SU-DHL-6 (cell line): ENCODE data around the gene CLEC17A.

Source experiments
- H2AFZ ChIP-seq: fragments of 200-600 bp; sonication (generic); 2 replicates; pipeline ENCODE4 v1.6.1; 2014; ENCODE audit warnings: low read depth, mild to moderate bottlenecking, moderate library complexity, mixed read lengths, antibody characterized with exemption, low read length; ENCODE audit not compliant: severe bottlenecking
- H3F3A ChIP-seq: fragments of 200-600 bp; shearing (Covaris generic); 2 replicates; pipeline ENCODE4 v1.6.0; 2016; ENCODE audit warnings: antibody characterized with exemption, mild to moderate bottlenecking; ENCODE audit not compliant: insufficient read depth
- H3K27ac ChIP-seq: fragments of 200-600 bp; sonication (generic); 2 replicates; pipeline ENCODE4 v1.5.1; 2016; ENCODE audit warnings: low read depth, mild to moderate bottlenecking, low read length, moderate library complexity, mixed read lengths
- H3K27me3 ChIP-seq: fragments of 200-600 bp; sonication (generic), shearing (Covaris generic); 2 replicates; pipeline ENCODE4 v1.6.0; 2014; ENCODE audit warnings: mild to moderate bottlenecking, low read length
- H3K36me3 ChIP-seq: fragments of 200-600 bp; sonication (generic); 2 replicates; pipeline ENCODE4 v1.6.1; 2014; ENCODE audit warnings: mild to moderate bottlenecking, low read length, mixed read lengths
- H3K4me2 ChIP-seq: fragments of 300-600, 200-600 bp; shearing (Covaris generic), sonication (generic); 2 replicates; pipeline ENCODE4 v1.6.0; 2014; ENCODE audit warnings: low read length, low read depth, mild to moderate bottlenecking; ENCODE audit not compliant: poor library complexity, severe bottlenecking
- H3K4me3 ChIP-seq: fragments of 200-600 bp; sonication (generic); 2 replicates; pipeline ENCODE4 v1.5.1; 2014; ENCODE audit warnings: antibody characterized with exemption, low read length, mild to moderate bottlenecking, mixed read lengths; ENCODE audit not compliant: insufficient read depth, poor library complexity, severe bottlenecking
- H3K79me2 ChIP-seq: fragments of 200-600 bp; sonication (generic); 2 replicates; pipeline ENCODE4 v1.6.1; 2014; ENCODE audit warnings: mild to moderate bottlenecking, low read length, moderate library complexity; ENCODE audit not compliant: insufficient read depth
- H3K9ac ChIP-seq: fragments of 200-600 bp; sonication (generic); 2 replicates; pipeline ENCODE4 v1.7.0; 2014; ENCODE audit warnings: mild to moderate bottlenecking, low read length
- H3K9me2 ChIP-seq: fragments of 200-600 bp; sonication (generic); replicated peaks from 2 replicates; pipeline ENCODE4 v1.6.1; 2014; ENCODE audit warnings: low read length; ENCODE audit not compliant: insufficient read depth
- H3K9me3 ChIP-seq: fragments of 200-600 bp; sonication (generic); 2 replicates; pipeline ENCODE4 v1.6.1; 2014; ENCODE audit warnings: low read length, mixed read lengths; ENCODE audit not compliant: insufficient read depth
- H4K20me1 ChIP-seq: fragments of 200-600 bp; sonication (generic); 2 replicates; pipeline ENCODE4 v1.6.1; 2014; ENCODE audit warnings: low read depth, mild to moderate bottlenecking, antibody characterized with exemption, low read length, moderate library complexity, mixed read lengths
- EZH2phosphoT487 ChIP-seq: fragments of 200-600 bp; sonication (generic), shearing (Covaris generic); conservative IDR thresholded peaks from 2 replicates; pipeline ENCODE4 v1.6.1; 2018; ENCODE audit warnings: mild to moderate bottlenecking, antibody characterized with exemption, low read length, moderate library complexity, mixed read lengths
- TF ChIP-seq, protein P1 (sequence below): fragments of 200-600 bp; sonication (generic); IDR thresholded peaks from one replicate; pipeline ENCODE4 v1.5.1; 2017; ENCODE audit warnings: antibody characterized with exemption, mild to moderate bottlenecking, low read length, moderate library complexity; ENCODE audit not compliant: insufficient read depth, poor library complexity, severe bottlenecking

CLEC17A gene

GRCh38 chr19:14561249-14561648, 21.6 kb upstream of the CLEC17A start:
- Histone ChIP-seq H3K79me2 (peaks cover 39% of the 10 kb centered on the region), H3K4me2 (no peak overlapping the region), H3F3A (no peaks in the 10 kb centered on the region), H4K20me1 (no peaks in the 10 kb centered on the region), H3K9me2 (no peaks in the 10 kb centered on the region), H3K9ac (no peak overlapping the region), H3K9me3 (no peaks in the 10 kb centered on the region), H2AFZ (no peak overlapping the region), H3K4me3 (no peak overlapping the region), H3K27ac (no peak overlapping the region), H3K27me3 (no peaks in the 10 kb centered on the region), H3K36me3 (no peaks in the 10 kb centered on the region)
- TF ChIP-seq, protein P1, sequence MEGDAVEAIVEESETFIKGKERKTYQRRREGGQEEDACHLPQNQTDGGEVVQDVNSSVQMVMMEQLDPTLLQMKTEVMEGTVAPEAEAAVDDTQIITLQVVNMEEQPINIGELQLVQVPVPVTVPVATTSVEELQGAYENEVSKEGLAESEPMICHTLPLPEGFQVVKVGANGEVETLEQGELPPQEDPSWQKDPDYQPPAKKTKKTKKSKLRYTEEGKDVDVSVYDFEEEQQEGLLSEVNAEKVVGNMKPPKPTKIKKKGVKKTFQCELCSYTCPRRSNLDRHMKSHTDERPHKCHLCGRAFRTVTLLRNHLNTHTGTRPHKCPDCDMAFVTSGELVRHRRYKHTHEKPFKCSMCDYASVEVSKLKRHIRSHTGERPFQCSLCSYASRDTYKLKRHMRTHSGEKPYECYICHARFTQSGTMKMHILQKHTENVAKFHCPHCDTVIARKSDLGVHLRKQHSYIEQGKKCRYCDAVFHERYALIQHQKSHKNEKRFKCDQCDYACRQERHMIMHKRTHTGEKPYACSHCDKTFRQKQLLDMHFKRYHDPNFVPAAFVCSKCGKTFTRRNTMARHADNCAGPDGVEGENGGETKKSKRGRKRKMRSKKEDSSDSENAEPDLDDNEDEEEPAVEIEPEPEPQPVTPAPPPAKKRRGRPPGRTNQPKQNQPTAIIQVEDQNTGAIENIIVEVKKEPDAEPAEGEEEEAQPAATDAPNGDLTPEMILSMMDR: no peak
- no peak for TF ChIP-seq EZH2phosphoT487

DNA sequence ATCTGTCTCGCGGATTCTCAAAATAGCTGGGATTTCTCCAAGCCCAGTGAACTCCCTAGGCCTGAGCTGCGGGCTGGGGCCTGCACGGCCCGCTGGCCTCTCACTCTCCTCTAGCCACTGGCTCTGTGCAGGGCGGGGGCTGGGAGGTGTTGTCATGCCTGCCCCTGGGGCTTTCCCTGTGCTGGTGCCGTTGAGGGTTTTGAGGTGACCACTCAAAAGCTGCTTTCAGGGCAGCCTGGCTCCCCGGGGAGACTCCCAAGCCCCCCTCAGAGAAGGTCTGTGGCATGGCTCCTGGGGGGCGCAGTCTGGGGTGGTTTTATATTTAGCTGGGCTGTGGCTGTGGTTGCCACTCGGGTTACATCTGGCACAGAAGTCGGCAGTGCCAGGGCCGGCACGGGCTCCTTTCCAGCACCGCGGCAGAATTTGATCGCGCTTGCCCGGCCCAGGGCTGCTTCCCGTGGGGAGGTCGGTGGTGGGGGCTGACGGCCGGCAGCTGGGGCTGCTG, 21.0 kb upstream of the CLEC17A start:
- TF ChIP-seq EZH2phosphoT487: no peak
- TF ChIP-seq, protein P1: no peak
- no peaks in the 10 kb centered on the region for H3K36me3 ChIP-seq
- H3K27ac ChIP-seq: no peak overlapping the region
- no peak overlapping the region for H3K9ac ChIP-seq
- H3F3A ChIP-seq: no peaks in the 10 kb centered on the region
- no peaks in the 10 kb centered on the region for H3K27me3 ChIP-seq
- H3K4me3 ChIP-seq: no peak overlapping the region
- no peaks in the 10 kb centered on the region for H4K20me1 ChIP-seq
- no peak overlapping the region for H3K4me2 ChIP-seq
- no peaks in the 10 kb centered on the region for H3K9me2 ChIP-seq
- H3K79me2 ChIP-seq: peaks cover 36% of the 10 kb centered on the region
- no peak overlapping the region for H2AFZ ChIP-seq
- H3K9me3 ChIP-seq: no peaks in the 10 kb centered on the region

GRCh38 chr19:14562660-14563589, 20.0 kb upstream of the CLEC17A start:
- no peak overlapping the region for H3K27ac ChIP-seq
- no peak for TF ChIP-seq EZH2phosphoT487
- TF ChIP-seq, protein P1: no peak

More at GRCh38 chr19:14562660-14563589, 20.0 kb upstream of the CLEC17A start:
- Histone ChIP-seq H3K9me3 (no peaks in the 10 kb centered on the region), H2AFZ (no peak overlapping the region), H3K4me2 (no peak overlapping the region), H3K9ac (no peak overlapping the region), H3K36me3 (no peaks in the 10 kb centered on the region), H3F3A (no peaks in the 10 kb centered on the region), H3K9me2 (no peaks in the 10 kb centered on the region), H3K4me3 (no peak overlapping the region), H3K79me2 (peaks cover 35% of the 10 kb centered on the region), H3K27me3 (no peaks in the 10 kb centered on the region), H4K20me1 (no peaks in the 10 kb centered on the region)
